Middle frontal gyrus (tissue), 1 donor: Measurements from ENCODE around the gene MAPKAPK3.

Source experiments
- DNase-seq: peaks from one replicate; pipeline ENCODE4 v3.0.0-alpha.2; 2015; ENCODE audit warnings: low spot score; ENCODE audit errors: extremely low spot score

MAPKAPK3 gene

GRCh38 chr3:50608278-50608677 lies 8.7 kb upstream of the MAPKAPK3 start:
- no peak for DNase-seq

- no peak for DNase-seq
Measured at GRCh38 chr3:50609071-50609762, 7.7 kb upstream of the MAPKAPK3 start.

DNA sequence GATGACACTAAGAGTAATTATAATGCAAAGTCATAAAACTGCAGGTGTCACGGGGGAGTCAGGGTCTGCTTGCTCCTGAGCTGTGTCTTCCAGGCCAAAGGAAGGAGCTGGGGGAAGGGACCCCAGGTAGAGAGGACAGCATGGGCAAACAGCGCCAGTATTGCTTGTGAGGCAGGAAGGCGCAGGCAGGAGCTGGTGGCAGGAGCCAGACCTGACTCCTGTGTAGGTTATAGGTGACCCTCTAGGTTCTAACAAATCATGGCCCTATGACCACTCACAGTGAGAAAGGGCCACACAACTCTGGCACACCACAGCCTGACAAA lies 7.2 kb upstream of the MAPKAPK3 start:
- DNase-seq = no peak

DNA sequence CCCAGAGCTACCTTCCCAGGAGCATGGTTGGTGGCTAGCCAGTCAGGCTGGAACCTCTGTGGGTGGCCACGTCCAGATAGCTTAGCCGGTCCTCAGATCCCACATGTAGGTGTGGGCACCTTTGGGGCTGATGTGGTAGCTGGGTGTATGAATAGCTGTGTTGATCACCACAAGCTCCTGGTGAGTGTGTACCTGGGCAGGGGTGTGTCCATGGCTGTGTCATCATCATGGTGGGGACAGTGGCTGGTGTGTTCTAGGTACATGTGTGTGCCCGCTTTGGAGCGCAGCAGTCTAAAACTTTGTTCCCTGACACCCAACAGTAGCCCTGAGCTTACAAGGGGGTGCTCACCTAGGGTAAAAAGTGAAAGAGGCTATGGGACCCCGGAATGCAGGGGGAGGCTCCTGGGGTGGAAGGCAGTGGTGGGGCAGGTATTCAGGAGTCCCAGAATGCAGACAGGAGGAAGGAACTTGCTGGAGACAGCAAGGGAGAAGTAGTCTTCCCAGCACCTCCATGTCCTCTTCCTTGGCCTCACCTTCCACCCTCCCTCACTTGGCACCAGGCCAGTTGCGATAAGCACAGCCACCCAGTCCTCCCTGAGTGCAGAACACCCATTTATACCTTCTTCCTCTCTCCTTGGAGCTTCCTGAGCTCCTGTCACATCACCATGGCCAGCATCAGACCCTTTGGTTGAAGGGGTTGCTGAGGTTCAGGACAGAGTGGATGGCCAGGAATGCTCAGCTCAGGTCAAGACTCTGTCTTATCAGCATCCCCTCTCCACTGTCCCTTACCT lies 6.6 kb upstream of the MAPKAPK3 start:
- DNase-seq = no peak

DNA sequence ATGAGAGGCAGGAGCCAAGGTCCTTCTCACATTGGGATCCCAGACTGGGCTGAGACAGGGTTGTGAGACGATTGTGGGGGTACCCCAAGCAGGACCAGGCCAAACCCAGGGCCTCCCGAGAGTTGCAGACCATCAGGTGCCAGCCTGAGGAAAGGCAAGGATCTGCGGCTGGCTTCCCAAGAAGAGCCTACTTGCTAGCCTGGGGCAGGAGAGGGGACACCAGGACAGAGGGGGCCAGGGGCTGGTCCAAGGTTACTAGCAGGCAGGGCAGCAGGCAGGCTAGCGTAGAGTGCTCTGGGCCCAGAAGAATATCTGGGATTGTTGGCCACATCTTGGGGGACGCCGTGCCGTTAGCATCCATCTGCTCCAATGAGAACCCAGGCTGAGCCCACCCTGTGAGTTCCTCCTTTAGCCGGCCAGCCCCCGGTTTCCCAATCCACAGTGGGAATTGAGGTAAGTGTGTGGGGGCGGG lies 5.9 kb upstream of the MAPKAPK3 start:
- DNase-seq = no peak

DNA sequence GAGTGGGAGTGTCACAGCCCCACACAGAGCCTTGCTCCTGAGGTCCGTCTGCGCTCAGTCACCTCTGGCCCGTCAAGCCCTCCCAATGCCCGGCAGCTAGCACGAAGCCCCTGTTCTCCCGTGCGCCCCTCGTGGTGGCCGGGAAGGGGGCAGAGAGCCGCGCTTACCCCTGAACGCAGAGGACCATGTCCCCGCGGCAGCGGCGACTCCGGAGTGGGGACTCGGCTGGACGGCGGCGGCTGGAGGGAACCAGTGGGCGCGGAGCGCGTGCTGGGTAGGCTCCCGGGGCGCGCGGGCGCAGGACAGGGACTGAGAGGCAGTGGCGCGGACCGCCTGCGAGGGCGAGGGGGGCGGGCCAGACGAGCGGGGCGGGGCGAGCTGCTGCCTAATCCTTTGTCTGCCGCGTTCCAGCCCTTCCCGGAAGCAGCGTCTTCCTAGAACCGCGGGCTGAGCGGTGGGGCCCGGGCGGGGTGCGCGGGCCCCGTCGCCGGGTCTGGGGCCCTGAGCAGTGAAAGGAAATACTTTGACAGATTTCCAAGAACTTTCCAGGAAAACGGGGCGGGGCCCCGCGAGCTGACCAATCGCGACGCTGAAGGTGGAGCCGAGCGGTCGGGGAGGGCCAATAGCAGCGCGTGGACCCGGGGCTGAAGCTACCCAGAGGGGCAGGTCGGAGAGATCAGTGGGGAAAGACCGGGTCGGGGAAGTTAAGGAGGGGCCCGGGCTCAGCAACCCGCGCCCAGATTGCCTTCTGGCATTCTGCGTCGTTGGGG lies 5.3 kb upstream of the MAPKAPK3 start, which contains the start of gene CISH:
TSS of gene CISH (minus strand) at position 311 of the 770 bp plus-strand sequence. CDS start at position 187, 124 bp downstream.
- peak; percentile 48 for DNase-seq

- DNase-seq = no peak
Measured at GRCh38 chr3:50612234-50612882, 4.6 kb upstream of the MAPKAPK3 start.

DNA sequence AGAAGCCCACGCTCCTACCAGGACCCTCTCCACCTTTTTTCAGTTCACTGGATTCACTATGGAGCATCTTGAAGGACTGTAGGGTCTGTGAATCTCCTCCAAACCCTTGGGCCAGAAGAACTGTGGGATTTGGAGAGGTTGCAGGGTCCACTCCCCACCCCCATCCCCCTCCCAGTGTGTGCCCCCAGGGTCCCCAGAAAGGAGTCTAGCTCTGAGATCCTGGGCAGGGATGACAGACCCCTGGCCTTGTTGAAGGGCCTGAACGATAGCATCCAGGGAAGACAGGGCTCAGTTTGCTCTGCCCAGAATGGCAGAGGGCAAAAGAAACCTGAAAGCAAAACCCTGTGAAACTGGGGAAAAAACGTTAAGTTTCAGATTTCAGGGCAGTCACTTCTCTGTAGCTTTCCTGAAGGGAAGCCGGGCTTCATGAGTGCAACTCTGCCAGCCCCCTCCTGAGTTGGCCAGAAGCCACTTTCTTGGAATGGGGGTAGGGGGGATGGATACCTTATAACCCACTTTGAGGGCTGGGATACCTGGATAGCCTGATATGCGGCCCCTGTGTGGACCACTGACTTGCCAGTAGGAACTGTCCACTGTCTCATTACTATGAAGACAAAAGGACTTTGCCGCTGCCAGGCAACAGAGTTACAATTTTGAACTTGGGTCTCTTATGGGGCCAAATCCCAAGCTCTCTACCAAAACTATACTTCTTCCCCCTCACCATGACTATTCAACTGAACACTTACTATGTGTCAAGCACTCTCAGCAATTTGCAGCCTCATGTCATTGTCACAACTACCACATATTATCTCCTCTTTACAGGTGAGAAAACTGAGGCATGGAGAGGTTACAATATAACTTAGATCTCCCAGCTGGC lies 3.7 kb upstream of the MAPKAPK3 start:
- DNase-seq = no peak

- DNase-seq = no peak
Measured at GRCh38 chr3:50615190-50615589, 1.8 kb upstream of the MAPKAPK3 start.

GRCh38 chr3:50616003-50616769 lies 765 bp upstream of the MAPKAPK3 start:
- peak; percentile 67 for DNase-seq

DNA sequence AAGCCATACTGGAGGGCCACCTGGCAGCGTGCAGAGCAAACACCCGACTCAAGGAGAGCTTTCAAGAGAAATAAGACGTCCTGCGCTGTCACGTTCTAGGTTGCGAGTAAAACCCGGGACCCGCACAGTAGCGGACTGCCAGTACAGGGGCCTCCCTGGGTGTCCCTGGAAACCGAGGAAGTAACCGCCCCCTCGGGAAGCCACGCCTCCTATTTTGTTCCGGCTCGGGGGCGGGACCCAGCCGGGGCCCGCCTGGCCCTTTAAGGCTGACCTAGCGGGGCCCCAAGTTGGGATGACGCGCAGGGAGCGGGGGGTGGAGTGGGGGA lies 218 bp upstream of the MAPKAPK3 start:
- DNase-seq = peak; percentile 72

- DNase-seq = no peak
Measured at GRCh38 chr3:50617911-50618481, 1.0 kb downstream of the MAPKAPK3 start.

DNA sequence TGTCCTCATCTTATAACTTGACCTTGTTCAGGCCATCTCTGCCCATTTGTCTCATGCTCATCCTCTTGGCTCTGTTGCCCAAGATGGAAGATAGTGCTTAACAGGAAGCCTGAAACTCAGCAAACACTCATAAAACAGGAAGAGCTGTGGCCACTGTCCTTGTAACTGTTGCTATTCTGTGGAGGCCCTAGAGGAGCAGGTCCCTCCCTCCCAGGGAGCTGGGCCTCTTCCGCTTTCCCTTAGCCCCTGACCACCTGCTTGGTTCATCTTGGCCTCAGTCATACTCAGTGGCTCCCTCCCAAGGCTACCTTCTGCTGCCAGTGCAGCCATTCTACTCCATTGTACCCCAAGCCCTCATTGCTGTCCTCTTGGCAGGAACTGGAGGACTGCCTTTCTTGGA lies 3.5 kb downstream of the MAPKAPK3 start:
- DNase-seq = no peak

- no peak for DNase-seq
Measured at GRCh38 chr3:50620820-50621219, 3.9 kb downstream of the MAPKAPK3 start.

DNA sequence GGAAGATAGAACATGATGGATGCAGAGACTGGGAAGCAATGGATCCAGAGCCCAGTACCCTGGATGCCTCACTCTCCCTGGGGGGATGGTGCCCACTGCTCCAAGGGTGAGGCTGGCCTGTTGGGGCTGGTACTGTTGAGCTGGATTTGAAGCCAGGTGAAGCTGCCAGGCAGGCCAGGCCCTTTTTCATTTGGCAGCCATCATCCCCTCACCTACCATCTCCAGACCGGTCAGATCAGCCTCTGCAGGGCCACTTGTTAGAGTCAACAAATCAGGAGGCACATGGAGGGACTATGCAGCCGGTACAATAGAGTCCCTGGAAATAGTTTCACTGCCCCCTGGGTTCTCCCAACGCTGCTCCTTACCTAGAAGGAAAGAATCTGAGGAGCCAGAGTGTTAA lies 5.9 kb downstream of the MAPKAPK3 start:
- no peak for DNase-seq

DNA sequence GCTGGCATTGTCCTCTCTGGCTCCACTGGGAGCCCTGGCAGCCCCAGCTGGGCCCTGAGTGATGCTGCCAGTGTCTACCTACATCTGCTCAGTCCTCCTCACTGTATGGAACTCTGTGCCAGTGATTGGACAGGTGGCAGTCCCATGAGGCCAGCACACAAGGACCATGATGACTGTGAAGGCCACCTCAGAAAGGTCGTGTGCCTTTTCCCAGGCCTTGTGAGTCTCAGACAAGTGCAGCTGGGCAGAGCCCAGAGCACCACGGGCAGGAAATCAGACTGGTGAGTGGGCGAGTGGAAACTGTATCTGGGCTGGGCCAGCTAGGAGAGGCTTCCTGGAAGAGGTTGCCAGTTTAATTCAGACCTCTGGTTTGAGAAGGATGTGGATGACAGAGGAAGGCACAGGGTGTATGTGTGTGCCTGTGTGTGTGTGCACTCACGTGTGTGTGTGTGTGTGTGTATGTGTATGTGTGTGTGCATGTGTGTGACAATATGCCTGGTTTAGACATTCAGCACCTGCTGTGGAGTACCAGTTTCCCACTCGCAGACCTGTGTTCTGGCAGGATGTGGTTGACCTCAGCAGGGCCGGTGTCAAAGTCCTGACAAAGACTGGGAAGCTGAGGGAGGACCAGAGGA lies 7.0 kb downstream of the MAPKAPK3 start:
- DNase-seq = no peak

GRCh38 chr3:50624634-50625033 lies 7.7 kb downstream of the MAPKAPK3 start:
- DNase-seq = no peak

DNA sequence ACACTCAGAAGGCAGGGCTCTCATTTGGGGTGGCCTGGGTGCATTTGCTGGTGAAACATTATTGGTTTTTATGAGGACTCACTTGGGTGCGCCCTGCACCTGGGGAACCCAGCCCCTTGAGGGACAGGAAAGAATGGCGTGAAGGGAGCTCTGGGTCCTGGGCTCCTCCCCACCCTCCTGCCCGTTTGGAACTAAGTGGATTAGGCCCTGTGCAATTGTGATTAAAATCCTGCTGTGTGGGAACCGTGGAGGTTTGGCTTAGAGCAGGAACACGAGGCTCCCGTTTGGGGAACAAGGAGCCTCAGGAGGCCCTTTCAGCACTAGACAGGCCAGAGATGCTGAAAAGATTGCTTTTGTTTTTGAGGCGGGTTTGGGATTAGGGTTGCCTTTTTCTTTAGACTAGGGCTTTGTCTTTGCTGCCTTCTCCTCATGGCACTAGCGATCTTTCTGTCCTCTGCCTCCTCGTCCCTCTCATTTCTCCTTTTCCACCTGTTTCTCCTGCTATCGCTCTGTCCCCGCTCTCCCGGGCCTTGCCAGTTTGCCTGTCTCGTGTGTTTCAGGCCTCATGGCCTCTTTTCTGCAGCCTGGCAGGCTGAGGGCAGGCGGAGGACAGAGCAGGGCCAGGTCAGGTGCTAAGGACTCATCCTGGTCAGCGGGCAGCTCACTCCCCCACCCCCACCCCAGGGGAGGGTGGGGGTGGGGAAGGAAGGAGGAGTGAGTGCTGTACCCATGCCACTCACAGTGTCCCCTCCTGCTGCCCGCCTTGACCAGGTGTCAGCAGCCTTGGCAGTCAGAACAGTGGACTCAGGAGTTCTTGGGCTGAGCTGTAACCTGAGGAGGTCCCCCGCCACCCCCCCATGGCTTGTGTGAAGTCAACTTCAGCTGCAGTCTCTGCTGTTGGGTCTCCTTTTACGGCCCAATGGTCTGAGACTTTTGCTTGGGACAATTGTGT lies 8.6 kb downstream of the MAPKAPK3 start:
- no peak for DNase-seq
